ENCODE measurements around the gene PPP1R36. TPM values are rescaled to one million over a fixed set of nuclear protein-coding genes. Genes with fewer than 3 reads are reported as not detected.
A peak's percentile ranks its signal among the peaks of the same experiment; 100 is the strongest.

The PPP1R36 gene
- total and polyA plus RNA-seq, 2 donors (not counting 3 experiments of a cell fraction or from before 2014, with no cell fraction given), result 0.28 to 0.60 TPM

GRCh38 chr14:64541261-64541971 is 8.3 kb upstream of the PPP1R36 start:
- ChIA-PET CTCF (interaction anchor here (1.1 to 5.7 kb wide), 3 partner anchors 12 to 96 kb away, joined by 3 to 64 read pairs (median 6); no protein-coding TSS in a partner anchor), POLR2A (interaction anchor here (0.8 to 1.3 kb wide), 4 partner anchors 14 to 153 kb away, joined by 3 to 7 read pairs (median 4); partner anchors contain the start of gene MTHFD1)
- H2AFZ ChIP-seq (ENCODE audit: low read depth, low read length), result peak overlapping the region; percentile 94
- dilution Hi-C loops (cut with MboI; ENCODE audit: extremely low pct_ligation_motif_present, low sequenced_read_pairs), result no loop called here
- DNase-seq (ENCODE audit: low read depth, low spot score) (peak; percentile 29), FAIRE-seq (no peak)
- H3K79me2 ChIP-seq (ENCODE audit: control insufficient read depth, insufficient read depth, low read length), result no peaks in the 10 kb centered on the region
- H3K9me1 ChIP-seq (replicated peaks; ENCODE audit: control insufficient read depth, extremely low read depth, insufficient read depth, low read length), result no peaks in the 10 kb centered on the region
- peaks cover 26 to 29% of the 10 kb centered on the region in 2 experiments for H3K27me3 ChIP-seq (ENCODE audit: control insufficient read depth in 2 of 2, insufficient read depth in 2 of 2, low read length in 2 of 2)
- BruUV-seq (replicated peaks), result no TSS peak
- TF ChIP-seq FOS (IDR thresholded peaks at IDR 0.05; ENCODE audit: borderline replicate concordance, insufficient read depth, low read length) (no peak), POLR2A (IDR thresholded peaks at IDR 0.05; ENCODE audit: low read depth, low read length) (no peak), CTCF (IDR thresholded peaks at IDR 0.05; ENCODE audit: extremely low read depth in 1 of 2, insufficient read depth in 1 of 2, low read depth in 1 of 2, low read length in 2 of 2) (peak in 1 of 2 donors; percentile 14), POLR2AphosphoS5 (IDR thresholded peaks at IDR 0.05; ENCODE audit: insufficient read depth, low read depth, low read length) (no peak)
- peak overlapping the region; percentile 69 for H3K4me2 ChIP-seq (ENCODE audit: insufficient read depth, low read length)
- intact Hi-C loops (cut with micrococcal nuclease), result loop anchor here (5.0 kb wide), 1 partner anchor 221 kb away; no protein-coding TSS in a partner anchor
- H3K9me3 ChIP-seq (replicated peaks; ENCODE audit: control insufficient read depth, insufficient read depth, low read length), result no peaks in the 10 kb centered on the region
- H3K36me3 ChIP-seq (ENCODE audit: control insufficient read depth in 2 of 2, extremely low read depth in 1 of 2, insufficient read depth in 2 of 2, low read length in 2 of 2), result no peaks in the 10 kb centered on the region
- peak overlapping the region in 1 of 3 experiments; percentile 8 for H3K4me3 ChIP-seq (replicated peaks in 1 of 3; ENCODE audit: insufficient read depth in 1 of 3, low read depth in 1 of 3, low read length in 3 of 3)
- no peak overlapping the region for H3K9ac ChIP-seq (replicated peaks; ENCODE audit: extremely low read depth, insufficient read depth, low read length)
- peaks cover 25% of the 10 kb centered on the region for H3K4me1 ChIP-seq (ENCODE audit: control insufficient read depth, extremely low read depth, insufficient read depth, low read length)
- H3K27ac ChIP-seq (ENCODE audit: insufficient read depth, low read depth, low read length), result no peak overlapping the region
- H4K20me1 ChIP-seq (replicated peaks; ENCODE audit: control insufficient read depth, extremely low read depth, insufficient read depth, low read length), result no peaks in the 10 kb centered on the region
